Body of pancreas (tissue), 4 donors: ENCODE data around the gene GMPR. TPM values are rescaled to one million over a fixed set of nuclear protein-coding genes. Genes with fewer than 3 reads are reported as not detected.

Source experiments
- ATAC-seq: fragments of 150-250 bp; one replicate; pipeline ENCODE4 v1.9.1; 2016
- DNase-seq, 4 donors: peaks; one replicate each; pipeline ENCODE4 v3.0.0-alpha.2; 2019
- H3K27ac ChIP-seq, 4 donors: fragments of 200-600 bp; sonication (generic); 1 replicate in 3 of 4; 2 replicates in 1 of 4; pipeline versions ENCODE4 v1.5.1 to v1.6.1; 2016 to 2019; ENCODE audit warnings: mild to moderate bottlenecking in 1 of 4, mixed read lengths in 1 of 4, moderate library complexity in 1 of 4
- H3K27me3 ChIP-seq, 2 donors: fragments of 200-600 bp; sonication (generic); one replicate each; pipeline ENCODE4 v1.6.0; 2016; ENCODE audit warnings: mild to moderate bottlenecking in 1 of 2
- H3K36me3 ChIP-seq, 2 donors: fragments of 200-600 bp; sonication (generic); replicated peaks in 1 of 2; 2 replicates each; pipeline ENCODE4 v1.5.1; 2016; ENCODE audit warnings: low read depth in 2 of 2; ENCODE audit not compliant: insufficient read depth in 1 of 2
- H3K4me1 ChIP-seq: fragments of 200-600 bp; sonication (generic); one replicate; pipeline ENCODE4 v1.6.0; 2016
- H3K4me3 ChIP-seq, 2 donors: fragments of 200-600 bp; sonication (generic); 1 replicate in 1 of 2; 2 replicates in 1 of 2; pipeline ENCODE4 v1.5.1; 2016 to 2019
- H3K9me3 ChIP-seq, 3 donors: fragments of 200-600 bp; sonication (generic); 1 replicate in 2 of 3; 2 replicates in 1 of 3; pipeline ENCODE4 v1.5.1; 2016
- CTCF ChIP-seq, 7 experiments: fragments of 450-650 bp in 4 of 7; fragments of 200-600 bp in 3 of 7; sonication (generic) in 3 of 7; IDR thresholded peaks; one replicate each; pipeline ENCODE4 v1.5.1; 2016 to 2019; ENCODE audit warnings: antibody characterized with exemption in 7 of 7
- POLR2A ChIP-seq, 3 donors: fragments of 450-650 bp; IDR thresholded peaks; one replicate each; pipeline ENCODE4 v1.6.1; 2016; ENCODE audit warnings: antibody characterized with exemption in 3 of 3, mild to moderate bottlenecking in 2 of 3
- WGBS, 2 donors: methylation state at CpG; one replicate each; pipeline ENCODE4 v1.1.5; 2017; 5-methylcytosine and 5-hydroxymethylcytosine counted together
- intact Hi-C: fragments of 100-400 bp; cut with DNase I; formaldehyde crosslinking; loops from one replicate; pipeline ENCODE4 v1.15.1; 2023
- total RNA-seq, 2 donors: library from RNA; depleted of rRNA; stranded (reverse); fragments of >200 nt; gene quantifications; one replicate each; pipeline ENCODE4 v1.1.0, GENCODE V29; 2016

The GMPR gene
- total RNA-seq, 2 donors from 2014 or later = 7.9 to 14.0 TPM

GRCh38 chr6:16232086-16232485 is 6.3 kb upstream of the GMPR start:
- WGBS, 2 donors = 66 to 68% methylated on average over 5 of the region's 5 CpGs
- Histone ChIP-seq H3K4me3 (no peak overlapping the region), H3K9me3 (no peaks in the 10 kb centered on the region), H3K36me3 (no peaks in the 10 kb centered on the region), H3K27me3 (no peaks in the 10 kb centered on the region), H3K4me1 (peaks cover 19% of the 10 kb centered on the region), H3K27ac (no peak overlapping the region)
- ATAC-seq (no peak), DNase-seq (no peak)
- TF ChIP-seq CTCF (IDR thresholded peaks at IDR 0.05) (no peak), POLR2A (IDR thresholded peaks at IDR 0.05) (no peak)
- intact Hi-C loops = no loop called here

GRCh38 chr6:16236009-16236501 is 2.3 kb upstream of the GMPR start:
- Histone ChIP-seq H3K27ac (peak overlapping the region; percentile 27 to 71 (median 56)), H3K4me1 (peaks cover 24% of the 10 kb centered on the region), H3K9me3 (no peaks in the 10 kb centered on the region), H3K36me3 (no peaks in the 10 kb centered on the region), H3K27me3 (no peaks in the 10 kb centered on the region), H3K4me3 (no peak overlapping the region)
- 27 to 37% methylated on average over 4 of the region's 4 CpGs for WGBS, 2 donors
- ATAC-seq (no peak), DNase-seq (no peak)
- TF ChIP-seq POLR2A (IDR thresholded peaks at IDR 0.05) (peak in 1 of 3 donors; percentile 13), CTCF (IDR thresholded peaks at IDR 0.05) (no peak)
- intact Hi-C loops = no loop called here

- intact Hi-C loops = no loop called here
- peak overlapping the region in 3 of 4 donors; percentile 46 to 71 (median 67) for H3K27ac ChIP-seq
- ATAC-seq (no peak), DNase-seq (peak; percentile 52 to 72 (median 65))
- H3K4me1 ChIP-seq = peaks cover 24% of the 10 kb centered on the region
- no peaks in the 10 kb centered on the region for H3K36me3 ChIP-seq
- no peak for TF ChIP-seq CTCF (IDR thresholded peaks at IDR 0.05)
- no peak for TF ChIP-seq POLR2A (IDR thresholded peaks at IDR 0.05)
- no peaks in the 10 kb centered on the region for H3K9me3 ChIP-seq
- no peak overlapping the region for H3K4me3 ChIP-seq
- WGBS, 2 donors = 1 to 4% methylated on average over 3 of the region's 3 CpGs
- H3K27me3 ChIP-seq = no peaks in the 10 kb centered on the region
These were observed 1.7 kb upstream of the GMPR start for GRCh38 chr6:16236631-16237199.

GRCh38 chr6:16237242-16237641 is 1.1 kb upstream of the GMPR start:
- no peaks in the 10 kb centered on the region for H3K36me3 ChIP-seq
- DNase-seq (no peak), ATAC-seq (no peak)
- peak overlapping the region in 3 of 4 donors; percentile 46 to 71 (median 67) for H3K27ac ChIP-seq
- no peak overlapping the region for H3K4me3 ChIP-seq
- H3K27me3 ChIP-seq = no peaks in the 10 kb centered on the region
- TF ChIP-seq POLR2A (IDR thresholded peaks at IDR 0.05) = no peak
- TF ChIP-seq CTCF (IDR thresholded peaks at IDR 0.05) = no peak
- 80 to 85% methylated on average over 7 of the region's 7 CpGs for WGBS, 2 donors
- H3K4me1 ChIP-seq = peaks cover 24% of the 10 kb centered on the region
- H3K9me3 ChIP-seq = no peaks in the 10 kb centered on the region
- intact Hi-C loops = no loop called here
